ENCODE data around the gene TMEM245.

The TMEM245 gene

GRCh38 chr9:109119439-109120203 lies at the start of gene TMEM245:
Gene TMEM245 (minus strand): TSS chr9:109119947. CDS start chr9:109119913, 34 bp downstream.
- DNase-seq: peak; percentile 96

- DNase-seq: no peak
These were observed 48.4 kb upstream of the TMEM245 start for GRCh38 chr9:109168170-109168569.

- DNase-seq: no peak
These were observed 48.0 kb upstream of the TMEM245 start for GRCh38 chr9:109167716-109168115.

- DNase-seq: peak; percentile 25
These were observed 47.2 kb upstream of the TMEM245 start, which contains the start of gene FRRS1L for GRCh38 chr9:109166771-109167601. Gene FRRS1L (minus strand): TSS chr9:109167249. CDS start chr9:109167138, 111 bp downstream.

- DNase-seq: no peak
These were observed 46.5 kb upstream of the TMEM245 start for GRCh38 chr9:109166171-109166770.

GRCh38 chr9:109164042-109164441 lies 44.3 kb upstream of the TMEM245 start:
- no peak for DNase-seq

GRCh38 chr9:109163194-109163593 lies 43.4 kb upstream of the TMEM245 start:
- DNase-seq: no peak

- DNase-seq: no peak
These were observed 42.9 kb upstream of the TMEM245 start for GRCh38 chr9:109162677-109163076.

GRCh38 chr9:109161471-109161870 lies 41.7 kb upstream of the TMEM245 start:
- DNase-seq: no peak

- DNase-seq: no peak
These were observed 39.8 kb upstream of the TMEM245 start for GRCh38 chr9:109159583-109159982.

- no peak for DNase-seq
These were observed 38.9 kb upstream of the TMEM245 start for GRCh38 chr9:109158651-109159050.

- DNase-seq: no peak
These were observed 37.0 kb upstream of the TMEM245 start for GRCh38 chr9:109156708-109157107.

GRCh38 chr9:109150925-109151545 lies 31.3 kb upstream of the TMEM245 start:
- DNase-seq: peak; percentile 3

- DNase-seq: no peak
These were observed 30.0 kb upstream of the TMEM245 start for GRCh38 chr9:109149722-109150121.

- no peak for DNase-seq
These were observed 29.3 kb upstream of the TMEM245 start for GRCh38 chr9:109149089-109149488.

- no peak for DNase-seq
These were observed 25.3 kb upstream of the TMEM245 start for GRCh38 chr9:109145051-109145450.

- DNase-seq: peak; percentile 38
These were observed 24.3 kb upstream of the TMEM245 start for GRCh38 chr9:109143881-109144562.

GRCh38 chr9:109141375-109141774 lies 21.6 kb upstream of the TMEM245 start:
- DNase-seq: no peak

- DNase-seq: no peak
These were observed 20.1 kb upstream of the TMEM245 start for GRCh38 chr9:109139851-109140250.

GRCh38 chr9:109138421-109138820 lies 18.7 kb upstream of the TMEM245 start:
- DNase-seq: no peak

- DNase-seq: no peak
These were observed 14.4 kb upstream of the TMEM245 start for GRCh38 chr9:109134167-109134578.

GRCh38 chr9:109133533-109133932 lies 13.8 kb upstream of the TMEM245 start:
- DNase-seq: no peak
